GM12878 (cell line): Measurements from ENCODE around the gene PITPNM3. TPM values are rescaled to one million over a fixed set of nuclear protein-coding genes. Genes with fewer than 3 reads are reported as not detected.

Source experiments
- ATAC-seq: fragments of 200-7000 bp; cut with Tn5 transposase; 3 replicates; pipeline ENCODE4 v1.9.1; 2020; ENCODE audit warnings: mild to moderate bottlenecking, moderate library complexity
- BruUV-seq: library from RNA; stranded (reverse); fragments of 400-500 nt; replicated peaks from 2 replicates; lab custom pipeline; 2021; lab: Mats Ljungman, UMichigan
- CTCF ChIA-PET: fragments of 300-600 bp; sonication (Branson Sonifier 250); formaldehyde crosslinking; extraction: SDS; loops from one replicate; lab custom pipeline; 2021; ENCODE audit warnings: inconsistent platforms; lab: Yijun Ruan, JAX
- POLR2A ChIA-PET: fragments of 350-600 bp; formaldehyde crosslinking; extraction: SDS; loops from one replicate; lab custom pipeline; 2021; ENCODE audit warnings: inconsistent platforms; lab: Charles Lee
- RAD21 ChIA-PET: fragments of 300-600 bp; sonication (Branson Sonifier 250); formaldehyde crosslinking; loops from one replicate; lab custom pipeline; 2023; ENCODE audit warnings: antibody characterized with exemption; ENCODE audit not compliant: unreplicated experiment; lab: Charles Lee
- SMC1A ChIA-PET: fragments of 300-600 bp; sonication (Branson Sonifier 250); formaldehyde crosslinking; loops from one replicate; lab custom pipeline; 2023; ENCODE audit not compliant: unreplicated experiment, uncharacterized antibody; lab: Charles Lee
- DNase-seq: peaks from one replicate; pipeline ENCODE4 v3.0.0-alpha.2; 2011; ENCODE audit warnings: low read depth, low spot score
- FAIRE-seq: peaks from 3 replicates; lab custom pipeline; 2011; peaks lifted over from hg19 to GRCh38; lab: Jason Lieb, UNC
- H2AFZ ChIP-seq: 2 replicates; pipeline ENCODE4 v1.6.0; 2011; ENCODE audit warnings: low read depth, low read length, control low read depth; ENCODE audit not compliant: control insufficient read depth
- H3K27ac ChIP-seq: 2 replicates; pipeline ENCODE4 v1.5.1; 2011; ENCODE audit warnings: control low read depth; ENCODE audit not compliant: control insufficient read depth, insufficient read depth
- H3K27me3 ChIP-seq, 2 experiments: replicated peaks in 1 of 2; 2 replicates each; pipeline versions ENCODE4 v1.6.0 to v1.6.1; 2011; ENCODE audit warnings: low read length in 1 of 2; ENCODE audit not compliant: control insufficient read depth in 2 of 2, insufficient read depth in 2 of 2
- H3K36me3 ChIP-seq, 2 experiments: 2 replicates each; pipeline ENCODE4 v1.5.1; 2011; ENCODE audit warnings: low read length in 1 of 2; ENCODE audit not compliant: control insufficient read depth in 2 of 2, insufficient read depth in 2 of 2
- H3K4me1 ChIP-seq: 2 replicates; pipeline ENCODE4 v1.6.1; 2011; ENCODE audit warnings: mild to moderate bottlenecking, low read length, moderate library complexity, mixed read lengths; ENCODE audit not compliant: control insufficient read depth, insufficient read depth
- H3K4me2 ChIP-seq: 2 replicates; pipeline ENCODE4 v1.6.0; 2011; ENCODE audit warnings: control low read depth; ENCODE audit not compliant: control insufficient read depth, insufficient read depth
- H3K4me3 ChIP-seq: fragments of 200-600 bp; sonication (generic); 2 replicates; pipeline ENCODE4 v1.5.1; 2016
- H3K79me2 ChIP-seq: 2 replicates; pipeline ENCODE4 v1.6.0; 2011; ENCODE audit warnings: low read length; ENCODE audit not compliant: control insufficient read depth, insufficient read depth
- H3K9ac ChIP-seq: 2 replicates; pipeline ENCODE4 v1.8.0; 2011; ENCODE audit warnings: low read length, control low read depth, mixed read lengths; ENCODE audit not compliant: control insufficient read depth, insufficient read depth
- H3K9me3 ChIP-seq: replicated peaks from 3 replicates; pipeline ENCODE4 v1.5.1; 2011; ENCODE audit warnings: mild to moderate bottlenecking, low read length; ENCODE audit not compliant: control insufficient read depth, insufficient read depth
- H4K20me1 ChIP-seq: 2 replicates; pipeline ENCODE4 v1.6.0; 2011; ENCODE audit not compliant: control insufficient read depth, insufficient read depth
- BMI1 ChIP-seq: fragments of 450-650 bp; IDR thresholded peaks from 2 replicates; pipeline ENCODE4 v1.6.1; 2016; ENCODE audit warnings: mild to moderate bottlenecking, moderate library complexity, borderline replicate concordance
- CEBPB ChIP-seq, 2 experiments: fragments of 150-350 bp in 1 of 2; IDR thresholded peaks; 2 replicates each; pipeline ENCODE4 v1.6.1; 2012 to 2014; ENCODE audit warnings: low read depth in 2 of 2, low read length in 2 of 2, borderline replicate concordance in 1 of 2, inconsistent platforms in 1 of 2
- CHD4 ChIP-seq: fragments of 200-600 bp; sonication (generic); IDR thresholded peaks from 2 replicates; pipeline ENCODE4 v1.6.1; 2016; ENCODE audit warnings: mild to moderate bottlenecking
- CREB1 ChIP-seq: IDR thresholded peaks from 2 replicates; pipeline ENCODE4 v1.6.1; 2012; ENCODE audit warnings: low read depth, mild to moderate bottlenecking, inconsistent platforms
- CREM ChIP-seq: IDR thresholded peaks from 2 replicates; pipeline ENCODE4 v1.6.1; 2014; ENCODE audit warnings: antibody characterized with exemption, low read depth
- GABPA ChIP-seq: IDR thresholded peaks from 2 replicates; pipeline ENCODE4 v1.6.1; 2014; ENCODE audit warnings: antibody characterized with exemption, low read depth, mild to moderate bottlenecking, inconsistent platforms
- HCFC1 ChIP-seq: fragments of 150-350 bp; IDR thresholded peaks from 2 replicates; pipeline ENCODE4 v1.6.1; 2014; ENCODE audit warnings: low read length
- JUNB ChIP-seq: IDR thresholded peaks from 2 replicates; pipeline ENCODE4 v1.6.1; 2016; ENCODE audit warnings: antibody characterized with exemption, mild to moderate bottlenecking
- PAX8 ChIP-seq: fragments of 450-650 bp; IDR thresholded peaks from 2 replicates; pipeline ENCODE4 v1.6.1; 2017; ENCODE audit warnings: mild to moderate bottlenecking, moderate library complexity
- POLR2A ChIP-seq: IDR thresholded peaks from 2 replicates; pipeline ENCODE4 v1.6.1; 2011; ENCODE audit warnings: low read depth, mild to moderate bottlenecking, low read length
- RB1 ChIP-seq: fragments of 450-650 bp; formaldehyde crosslinking; IDR thresholded peaks from 2 replicates; pipeline ENCODE4 v1.6.1; 2017; ENCODE audit warnings: mild to moderate bottlenecking, borderline replicate concordance
- TCF3 ChIP-seq: IDR thresholded peaks from 2 replicates; pipeline ENCODE4 v1.6.1; 2012; ENCODE audit warnings: low read depth, mild to moderate bottlenecking, low read length, borderline replicate concordance; ENCODE audit not compliant: insufficient read depth
- ZBTB40 ChIP-seq: fragments of 450-650 bp; IDR thresholded peaks from 2 replicates; pipeline ENCODE4 v1.6.1; 2016; ENCODE audit warnings: mild to moderate bottlenecking, moderate library complexity, borderline replicate concordance
- ZNF207 ChIP-seq: fragments of 450-650 bp; IDR thresholded peaks from 2 replicates; pipeline ENCODE4 v1.6.1; 2014; ENCODE audit warnings: antibody characterized with exemption, mild to moderate bottlenecking, borderline replicate concordance
- ZNF217 ChIP-seq: fragments of 450-650 bp; IDR thresholded peaks from 2 replicates; pipeline ENCODE4 v1.6.1; 2017; ENCODE audit warnings: antibody characterized with exemption, mild to moderate bottlenecking
- ZNF274 ChIP-seq: IDR thresholded peaks from one replicate; pipeline ENCODE4 v1.8.0; 2011; ENCODE audit not compliant: insufficient read length, insufficient read depth
- WGBS: methylation state at CpG from one replicate; pipeline ENCODE4 v1.1.6; 2016; ENCODE audit warnings: low lambda C conversion rate; ENCODE audit not compliant: insufficient replicate concordance, insufficient coverage; ENCODE audit errors: missing lambda C conversion rate; 5-methylcytosine and 5-hydroxymethylcytosine counted together
- in situ Hi-C: fragments of 300-500 bp; cut with MboI; formaldehyde crosslinking; loops from 9 replicates; pipeline ENCODE4 v1.14.3; 2018; ENCODE audit warnings: mixed read lengths
- intact Hi-C: fragments of 100-400 bp; cut with micrococcal nuclease; formaldehyde crosslinking; loops from one replicate; pipeline ENCODE4 v1.14.2; 2022; ENCODE audit not compliant: unreplicated experiment
- polyA plus RNA-seq, 11 experiments: library from polyadenylated mRNA; depleted of rRNA in 4 of 11; unstranded in 6 of 11; stranded (reverse) in 5 of 11; fragments of >200 nt; fragmentation: Nextera tagmentation in 4 of 11; fragmentation: Illumina TruSeq in 1 of 11; extraction: Ambion mirVana in 4 of 11; extraction: Trizol in 1 of 11; gene quantifications; 1 replicate in 1 of 11; 2 replicates in 10 of 11; pipeline versions ENCODE4 v1.2.1 to v1.2.3, GENCODE V29; 2011 to 2016; ENCODE audit warnings: inconsistent platforms in 2 of 11, missing spikeins in 2 of 11, low read depth in 1 of 11
- total RNA-seq, 4 experiments: library from RNA; depleted of rRNA in 3 of 4; stranded (reverse); fragments of >200 nt in 3 of 4; fragmentation: Illumina TruSeq in 1 of 4; extraction: Trizol in 1 of 4; gene quantifications; 2 replicates each; pipeline versions ENCODE4 v1.2.1 to v1.2.3, GENCODE V29; 2013 to 2021
- TF ChIP-seq, protein P1 (sequence below): fragments of 450-650 bp; IDR thresholded peaks from 2 replicates; pipeline ENCODE4 v1.6.1; 2017; ENCODE audit warnings: mild to moderate bottlenecking, moderate library complexity
- TF ChIP-seq, protein P2 (sequence below): IDR thresholded peaks from 2 replicates; pipeline ENCODE4 v1.6.1; 2011; ENCODE audit warnings: borderline replicate concordance, low read depth, mild to moderate bottlenecking, moderate library complexity, mixed read lengths, low read length; ENCODE audit not compliant: insufficient read depth; ENCODE audit errors: extremely low read length

Gene PITPNM3
- total and polyA plus RNA-seq, 10 of the 15 experiments (the other 5 are each of a cell fraction or from before 2014, with no cell fraction given): 0.02 to 0.49 (median 0.19) TPM; not detected in 1

DNA sequence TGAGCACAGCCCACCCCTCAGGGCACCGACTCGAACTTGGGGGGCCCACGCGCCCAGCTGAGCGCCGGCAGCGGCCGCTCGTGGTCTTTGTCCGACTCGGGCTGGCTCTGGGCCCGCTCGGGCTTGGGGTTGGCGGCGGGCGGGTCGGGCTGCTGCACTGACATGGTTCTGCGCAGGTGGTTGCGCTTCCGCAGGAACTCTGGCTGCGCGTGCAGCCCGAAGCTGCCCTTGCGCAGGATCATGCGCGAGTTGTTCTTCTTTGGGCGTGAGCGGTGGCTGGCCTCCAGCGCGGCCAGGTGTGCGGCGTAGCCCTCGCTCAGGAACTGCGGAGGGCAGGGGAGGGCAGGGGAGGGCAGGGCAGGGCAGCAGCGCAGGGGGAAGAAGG, 101.0 kb downstream of the PITPNM3 start:
- Histone ChIP-seq H3K4me1 (peaks cover 34% of the 10 kb centered on the region), H2AFZ (peak overlapping the region; percentile 55), H3K27ac (no peak overlapping the region), H4K20me1 (no peaks in the 10 kb centered on the region), H3K9me3 (no peaks in the 10 kb centered on the region), H3K27me3 (no peaks in the 10 kb centered on the region; a peak in 1 of 4 replicates), H3K4me3 (peak overlapping the region; percentile 28; the same call in 1 of the 2 replicates), H3K79me2 (no peaks in the 10 kb centered on the region), H3K4me2 (peak overlapping the region; percentile 62), H3K36me3 (no peaks in the 10 kb centered on the region), H3K9ac (no peak overlapping the region)
- ChIA-PET POLR2A (no interaction called here), RAD21 (no interaction called here), CTCF (no interaction called here), SMC1A (no interaction called here)
- ATAC-seq (no peak), FAIRE-seq (no peak), DNase-seq (no peak)
- in situ Hi-C loops: no loop called here
- WGBS: under 1% methylated on average over 28 of the region's 35 CpGs
- no TSS peak for BruUV-seq
- intact Hi-C loops: no loop called here
- TF ChIP-seq CREB1: no peak
- TF ChIP-seq CEBPB (IDR thresholded peaks at IDR 0.05; ENCODE audit: borderline replicate concordance in 1 of 2, low read depth in 2 of 2, low read length in 2 of 2): no peak
- TF ChIP-seq ZNF207: no peak
- no peak for TF ChIP-seq CREM
- TF ChIP-seq TCF3: 0 out of 2 replicates have a peak, but pooled peaks have one; percentile 29
- no peak for TF ChIP-seq ZBTB40
- no peak for TF ChIP-seq CHD4
- peak; percentile 55; the same call in 1 of the 2 replicates for TF ChIP-seq GABPA
- TF ChIP-seq, protein P1, sequence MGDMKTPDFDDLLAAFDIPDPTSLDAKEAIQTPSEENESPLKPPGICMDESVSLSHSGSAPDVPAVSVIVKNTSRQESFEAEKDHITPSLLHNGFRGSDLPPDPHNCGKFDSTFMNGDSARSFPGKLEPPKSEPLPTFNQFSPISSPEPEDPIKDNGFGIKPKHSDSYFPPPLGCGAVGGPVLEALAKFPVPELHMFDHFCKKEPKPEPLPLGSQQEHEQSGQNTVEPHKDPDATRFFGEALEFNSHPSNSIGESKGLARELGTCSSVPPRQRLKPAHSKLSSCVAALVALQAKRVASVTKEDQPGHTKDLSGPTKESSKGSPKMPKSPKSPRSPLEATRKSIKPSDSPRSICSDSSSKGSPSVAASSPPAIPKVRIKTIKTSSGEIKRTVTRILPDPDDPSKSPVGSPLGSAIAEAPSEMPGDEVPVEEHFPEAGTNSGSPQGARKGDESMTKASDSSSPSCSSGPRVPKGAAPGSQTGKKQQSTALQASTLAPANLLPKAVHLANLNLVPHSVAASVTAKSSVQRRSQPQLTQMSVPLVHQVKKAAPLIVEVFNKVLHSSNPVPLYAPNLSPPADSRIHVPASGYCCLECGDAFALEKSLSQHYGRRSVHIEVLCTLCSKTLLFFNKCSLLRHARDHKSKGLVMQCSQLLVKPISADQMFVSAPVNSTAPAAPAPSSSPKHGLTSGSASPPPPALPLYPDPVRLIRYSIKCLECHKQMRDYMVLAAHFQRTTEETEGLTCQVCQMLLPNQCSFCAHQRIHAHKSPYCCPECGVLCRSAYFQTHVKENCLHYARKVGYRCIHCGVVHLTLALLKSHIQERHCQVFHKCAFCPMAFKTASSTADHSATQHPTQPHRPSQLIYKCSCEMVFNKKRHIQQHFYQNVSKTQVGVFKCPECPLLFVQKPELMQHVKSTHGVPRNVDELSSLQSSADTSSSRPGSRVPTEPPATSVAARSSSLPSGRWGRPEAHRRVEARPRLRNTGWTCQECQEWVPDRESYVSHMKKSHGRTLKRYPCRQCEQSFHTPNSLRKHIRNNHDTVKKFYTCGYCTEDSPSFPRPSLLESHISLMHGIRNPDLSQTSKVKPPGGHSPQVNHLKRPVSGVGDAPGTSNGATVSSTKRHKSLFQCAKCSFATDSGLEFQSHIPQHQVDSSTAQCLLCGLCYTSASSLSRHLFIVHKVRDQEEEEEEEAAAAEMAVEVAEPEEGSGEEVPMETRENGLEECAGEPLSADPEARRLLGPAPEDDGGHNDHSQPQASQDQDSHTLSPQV: no peak
- no peak for TF ChIP-seq RB1
- TF ChIP-seq, protein P2, sequence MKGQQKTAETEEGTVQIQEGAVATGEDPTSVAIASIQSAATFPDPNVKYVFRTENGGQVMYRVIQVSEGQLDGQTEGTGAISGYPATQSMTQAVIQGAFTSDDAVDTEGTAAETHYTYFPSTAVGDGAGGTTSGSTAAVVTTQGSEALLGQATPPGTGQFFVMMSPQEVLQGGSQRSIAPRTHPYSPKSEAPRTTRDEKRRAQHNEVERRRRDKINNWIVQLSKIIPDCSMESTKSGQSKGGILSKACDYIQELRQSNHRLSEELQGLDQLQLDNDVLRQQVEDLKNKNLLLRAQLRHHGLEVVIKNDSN: no peak
- no peak for TF ChIP-seq JUNB
- no peak for TF ChIP-seq ZNF217
- TF ChIP-seq ZNF274: no peak
- no peak for TF ChIP-seq PAX8
- no peak for TF ChIP-seq HCFC1
- no peak for TF ChIP-seq BMI1
- 0 out of 2 replicates have a peak, but pooled peaks have one; percentile 56 for TF ChIP-seq POLR2A
